ENCODE data around the gene TNFRSF14. TPM values are rescaled to one million over a fixed set of nuclear protein-coding genes. Genes with fewer than 3 reads are reported as not detected.

TNFRSF14 gene
- total and polyA plus RNA-seq, 9 of the 15 experiments (the other 6 are each of a cell fraction or from before 2014, with no cell fraction given), result 0.11 to 2.3 (median 0.68) TPM; not detected in 2

DNA sequence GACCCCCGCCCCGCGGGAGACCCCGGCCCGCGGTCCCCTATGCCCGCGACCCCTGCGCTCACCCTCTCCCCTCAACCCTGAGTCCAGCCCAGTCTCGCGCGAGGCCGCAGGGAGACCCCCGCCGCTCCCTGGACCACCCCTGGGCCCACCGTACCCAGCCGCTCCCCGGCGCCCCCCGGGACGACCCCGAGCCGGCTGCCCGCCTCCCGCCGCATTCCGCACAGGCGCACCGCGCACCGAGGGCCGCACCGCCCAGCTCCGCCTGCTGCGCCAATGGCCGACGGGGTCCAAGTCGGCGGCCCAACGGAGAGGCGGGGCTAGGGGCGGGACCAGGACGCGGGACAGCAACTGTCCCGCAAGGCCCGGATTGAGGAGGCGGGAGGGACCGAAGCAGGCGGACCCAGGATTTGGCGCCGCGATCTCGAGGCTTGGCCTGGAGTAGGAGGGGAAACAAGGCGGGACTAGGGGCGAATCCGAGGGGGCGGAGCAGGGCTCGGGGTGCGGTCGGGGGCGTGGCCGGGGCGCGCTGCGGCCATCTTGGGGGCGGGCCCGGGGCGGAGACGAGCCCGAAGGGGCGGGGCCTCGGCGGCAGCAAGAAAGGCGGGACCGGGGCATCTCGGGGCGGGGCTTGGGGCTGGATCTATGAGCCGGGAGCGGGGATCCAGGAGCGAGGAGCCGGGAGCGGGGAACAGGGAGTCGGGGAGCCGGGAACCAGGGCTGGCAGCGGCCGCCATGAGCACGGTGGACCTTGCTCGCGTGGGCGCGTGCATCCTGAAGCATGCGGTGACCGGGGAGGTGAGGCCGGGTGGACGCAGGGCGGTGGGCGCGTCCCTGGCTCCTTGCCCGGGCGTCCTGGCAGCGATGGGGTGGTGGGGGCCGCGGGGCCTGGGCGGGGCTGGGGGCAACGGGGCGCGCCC lies 30.2 kb downstream of the TNFRSF14 start, which contains the start of gene PRXL2B (continued):
- TF ChIP-seq HDAC1 (IDR thresholded peaks at IDR 0.05) (no peak), RBM25 (IDR thresholded peaks at IDR 0.05; ENCODE audit: low read depth, low read length, severe bottlenecking) (no peak), DACH1 (IDR thresholded peaks at IDR 0.05; ENCODE audit: partially characterized antibody) (no peak), BCOR (IDR thresholded peaks at IDR 0.05) (no peak), GTF2F1 (IDR thresholded peaks at IDR 0.05; ENCODE audit: low read depth, low read length) (peak; percentile 35; the same call in 1 of the 2 replicates), DMBX1 (CRISPR knock-in tag; IDR thresholded peaks at IDR 0.05; ENCODE audit: borderline replicate concordance) (no peak), ZNF239 (CRISPR knock-in tag; IDR thresholded peaks at IDR 0.05) (no peak), CHD1 (IDR thresholded peaks at IDR 0.05; ENCODE audit: low read length) (no peak), RCOR1 (IDR thresholded peaks at IDR 0.05; ENCODE audit: borderline replicate concordance in 1 of 2, low read depth in 2 of 2, low read length in 2 of 2) (0 out of 4 replicates have a peak, but pooled peaks of 1 of the 2 experiments have one; percentile 9), ZNF77 (CRISPR knock-in tag; IDR thresholded peaks at IDR 0.05) (no peak), NR1H2 (CRISPR knock-in tag; IDR thresholded peaks at IDR 0.05) (no peak)
- TF ChIP-seq, protein P1, sequence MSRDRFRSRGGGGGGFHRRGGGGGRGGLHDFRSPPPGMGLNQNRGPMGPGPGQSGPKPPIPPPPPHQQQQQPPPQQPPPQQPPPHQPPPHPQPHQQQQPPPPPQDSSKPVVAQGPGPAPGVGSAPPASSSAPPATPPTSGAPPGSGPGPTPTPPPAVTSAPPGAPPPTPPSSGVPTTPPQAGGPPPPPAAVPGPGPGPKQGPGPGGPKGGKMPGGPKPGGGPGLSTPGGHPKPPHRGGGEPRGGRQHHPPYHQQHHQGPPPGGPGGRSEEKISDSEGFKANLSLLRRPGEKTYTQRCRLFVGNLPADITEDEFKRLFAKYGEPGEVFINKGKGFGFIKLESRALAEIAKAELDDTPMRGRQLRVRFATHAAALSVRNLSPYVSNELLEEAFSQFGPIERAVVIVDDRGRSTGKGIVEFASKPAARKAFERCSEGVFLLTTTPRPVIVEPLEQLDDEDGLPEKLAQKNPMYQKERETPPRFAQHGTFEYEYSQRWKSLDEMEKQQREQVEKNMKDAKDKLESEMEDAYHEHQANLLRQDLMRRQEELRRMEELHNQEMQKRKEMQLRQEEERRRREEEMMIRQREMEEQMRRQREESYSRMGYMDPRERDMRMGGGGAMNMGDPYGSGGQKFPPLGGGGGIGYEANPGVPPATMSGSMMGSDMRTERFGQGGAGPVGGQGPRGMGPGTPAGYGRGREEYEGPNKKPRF (IDR thresholded peaks at IDR 0.05; ENCODE audit: low read depth, low read length), result no peak
- TF ChIP-seq, protein P2, sequence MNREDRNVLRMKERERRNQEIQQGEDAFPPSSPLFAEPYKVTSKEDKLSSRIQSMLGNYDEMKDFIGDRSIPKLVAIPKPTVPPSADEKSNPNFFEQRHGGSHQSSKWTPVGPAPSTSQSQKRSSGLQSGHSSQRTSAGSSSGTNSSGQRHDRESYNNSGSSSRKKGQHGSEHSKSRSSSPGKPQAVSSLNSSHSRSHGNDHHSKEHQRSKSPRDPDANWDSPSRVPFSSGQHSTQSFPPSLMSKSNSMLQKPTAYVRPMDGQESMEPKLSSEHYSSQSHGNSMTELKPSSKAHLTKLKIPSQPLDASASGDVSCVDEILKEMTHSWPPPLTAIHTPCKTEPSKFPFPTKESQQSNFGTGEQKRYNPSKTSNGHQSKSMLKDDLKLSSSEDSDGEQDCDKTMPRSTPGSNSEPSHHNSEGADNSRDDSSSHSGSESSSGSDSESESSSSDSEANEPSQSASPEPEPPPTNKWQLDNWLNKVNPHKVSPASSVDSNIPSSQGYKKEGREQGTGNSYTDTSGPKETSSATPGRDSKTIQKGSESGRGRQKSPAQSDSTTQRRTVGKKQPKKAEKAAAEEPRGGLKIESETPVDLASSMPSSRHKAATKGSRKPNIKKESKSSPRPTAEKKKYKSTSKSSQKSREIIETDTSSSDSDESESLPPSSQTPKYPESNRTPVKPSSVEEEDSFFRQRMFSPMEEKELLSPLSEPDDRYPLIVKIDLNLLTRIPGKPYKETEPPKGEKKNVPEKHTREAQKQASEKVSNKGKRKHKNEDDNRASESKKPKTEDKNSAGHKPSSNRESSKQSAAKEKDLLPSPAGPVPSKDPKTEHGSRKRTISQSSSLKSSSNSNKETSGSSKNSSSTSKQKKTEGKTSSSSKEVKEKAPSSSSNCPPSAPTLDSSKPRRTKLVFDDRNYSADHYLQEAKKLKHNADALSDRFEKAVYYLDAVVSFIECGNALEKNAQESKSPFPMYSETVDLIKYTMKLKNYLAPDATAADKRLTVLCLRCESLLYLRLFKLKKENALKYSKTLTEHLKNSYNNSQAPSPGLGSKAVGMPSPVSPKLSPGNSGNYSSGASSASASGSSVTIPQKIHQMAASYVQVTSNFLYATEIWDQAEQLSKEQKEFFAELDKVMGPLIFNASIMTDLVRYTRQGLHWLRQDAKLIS (CRISPR knock-in tag; IDR thresholded peaks at IDR 0.05), result no peak
- TF ChIP-seq, protein P3, sequence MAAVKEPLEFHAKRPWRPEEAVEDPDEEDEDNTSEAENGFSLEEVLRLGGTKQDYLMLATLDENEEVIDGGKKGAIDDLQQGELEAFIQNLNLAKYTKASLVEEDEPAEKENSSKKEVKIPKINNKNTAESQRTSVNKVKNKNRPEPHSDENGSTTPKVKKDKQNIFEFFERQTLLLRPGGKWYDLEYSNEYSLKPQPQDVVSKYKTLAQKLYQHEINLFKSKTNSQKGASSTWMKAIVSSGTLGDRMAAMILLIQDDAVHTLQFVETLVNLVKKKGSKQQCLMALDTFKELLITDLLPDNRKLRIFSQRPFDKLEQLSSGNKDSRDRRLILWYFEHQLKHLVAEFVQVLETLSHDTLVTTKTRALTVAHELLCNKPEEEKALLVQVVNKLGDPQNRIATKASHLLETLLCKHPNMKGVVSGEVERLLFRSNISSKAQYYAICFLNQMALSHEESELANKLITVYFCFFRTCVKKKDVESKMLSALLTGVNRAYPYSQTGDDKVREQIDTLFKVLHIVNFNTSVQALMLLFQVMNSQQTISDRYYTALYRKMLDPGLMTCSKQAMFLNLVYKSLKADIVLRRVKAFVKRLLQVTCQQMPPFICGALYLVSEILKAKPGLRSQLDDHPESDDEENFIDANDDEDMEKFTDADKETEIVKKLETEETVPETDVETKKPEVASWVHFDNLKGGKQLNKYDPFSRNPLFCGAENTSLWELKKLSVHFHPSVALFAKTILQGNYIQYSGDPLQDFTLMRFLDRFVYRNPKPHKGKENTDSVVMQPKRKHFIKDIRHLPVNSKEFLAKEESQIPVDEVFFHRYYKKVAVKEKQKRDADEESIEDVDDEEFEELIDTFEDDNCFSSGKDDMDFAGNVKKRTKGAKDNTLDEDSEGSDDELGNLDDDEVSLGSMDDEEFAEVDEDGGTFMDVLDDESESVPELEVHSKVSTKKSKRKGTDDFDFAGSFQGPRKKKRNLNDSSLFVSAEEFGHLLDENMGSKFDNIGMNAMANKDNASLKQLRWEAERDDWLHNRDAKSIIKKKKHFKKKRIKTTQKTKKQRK (IDR thresholded peaks at IDR 0.05; ENCODE audit: borderline replicate concordance, low read depth, low read length), result no peak
- TF ChIP-seq, protein P4, sequence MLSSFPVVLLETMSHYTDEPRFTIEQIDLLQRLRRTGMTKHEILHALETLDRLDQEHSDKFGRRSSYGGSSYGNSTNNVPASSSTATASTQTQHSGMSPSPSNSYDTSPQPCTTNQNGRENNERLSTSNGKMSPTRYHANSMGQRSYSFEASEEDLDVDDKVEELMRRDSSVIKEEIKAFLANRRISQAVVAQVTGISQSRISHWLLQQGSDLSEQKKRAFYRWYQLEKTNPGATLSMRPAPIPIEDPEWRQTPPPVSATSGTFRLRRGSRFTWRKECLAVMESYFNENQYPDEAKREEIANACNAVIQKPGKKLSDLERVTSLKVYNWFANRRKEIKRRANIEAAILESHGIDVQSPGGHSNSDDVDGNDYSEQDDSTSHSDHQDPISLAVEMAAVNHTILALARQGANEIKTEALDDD (IDR thresholded peaks at IDR 0.05), result no peak
